Fibroblast of lung (primary cell): Measurements from ENCODE around the gene CHCHD6. TPM values are rescaled to one million over a fixed set of nuclear protein-coding genes. Genes with fewer than 3 reads are reported as not detected.

Experiments
- DNase-seq, 2 donors: peaks; one replicate each; pipeline versions ENCODE4 v3.0.0 to v3.0.0-alpha.2; 2010; ENCODE audit warnings: low read depth in 2 of 2
- H2AFZ ChIP-seq: 2 replicates; pipeline ENCODE4 v1.5.1; 2012; ENCODE audit warnings: low read length, control low read depth, inconsistent platforms
- H3K27ac ChIP-seq: 2 replicates; pipeline ENCODE4 v1.5.1; 2011; ENCODE audit warnings: low read length, control low read depth; ENCODE audit not compliant: insufficient read depth
- H3K27me3 ChIP-seq: 2 replicates; pipeline ENCODE4 v1.5.1; 2011; ENCODE audit warnings: mild to moderate bottlenecking, low read length; ENCODE audit not compliant: control insufficient read depth, insufficient read depth
- H3K36me3 ChIP-seq: 2 replicates; pipeline ENCODE4 v1.5.1; 2011; ENCODE audit warnings: low read length; ENCODE audit not compliant: control insufficient read depth, insufficient read depth
- H3K4me1 ChIP-seq: 2 replicates; pipeline ENCODE4 v1.5.1; 2011; ENCODE audit warnings: low read length; ENCODE audit not compliant: control insufficient read depth, insufficient read depth; ENCODE audit errors: extremely low read depth
- H3K4me2 ChIP-seq: 2 replicates; pipeline ENCODE4 v1.5.1; 2011; ENCODE audit warnings: low read length, control low read depth; ENCODE audit not compliant: insufficient read depth; ENCODE audit errors: extremely low read depth
- H3K4me3 ChIP-seq, 4 experiments: fragments of 200-600 bp in 1 of 4; sonication (generic) in 1 of 4; replicated peaks in 1 of 4; 2 replicates each; pipeline ENCODE4 v1.5.1; 2011 to 2016; ENCODE audit warnings: low read length in 4 of 4, low read depth in 3 of 4, mild to moderate bottlenecking in 3 of 4, control low read depth in 2 of 4, inconsistent platforms in 1 of 4, mixed read lengths in 1 of 4; ENCODE audit not compliant: insufficient read depth in 1 of 4; ENCODE audit errors: control extremely low read depth in 1 of 4
- H3K79me2 ChIP-seq: 2 replicates; pipeline ENCODE4 v1.5.1; 2012; ENCODE audit warnings: mild to moderate bottlenecking, low read length, inconsistent platforms; ENCODE audit not compliant: control insufficient read depth, insufficient read depth
- H3K9ac ChIP-seq: 2 replicates; pipeline ENCODE4 v1.5.1; 2011; ENCODE audit warnings: mild to moderate bottlenecking, low read length, control low read depth; ENCODE audit not compliant: insufficient read depth
- H3K9me3 ChIP-seq: 2 replicates; pipeline ENCODE4 v1.5.1; 2012; ENCODE audit warnings: low read depth, low read length; ENCODE audit not compliant: control insufficient read depth, insufficient read depth
- H4K20me1 ChIP-seq: 2 replicates; pipeline ENCODE4 v1.5.1; 2011; ENCODE audit warnings: low read length; ENCODE audit not compliant: control insufficient read depth, insufficient read depth; ENCODE audit errors: extremely low read depth
- CTCF ChIP-seq, 2 donors: IDR thresholded peaks in 1 of 2; conservative IDR thresholded peaks in 1 of 2; 1 replicate in 1 of 2; 2 replicates in 1 of 2; pipeline ENCODE4 v1.5.1; 2011 to 2012; ENCODE audit warnings: low read length in 2 of 2, control low read depth in 1 of 2, inconsistent platforms in 1 of 2, low read depth in 1 of 2, mild to moderate bottlenecking in 1 of 2
- EZH2 ChIP-seq: IDR thresholded peaks from 2 replicates; pipeline ENCODE4 v1.5.1; 2012; ENCODE audit warnings: low read length, control low read depth, mild to moderate bottlenecking; ENCODE audit errors: missing control alignments
- polyA plus RNA-seq, 2 donors: library from polyadenylated mRNA; depleted of rRNA in 1 of 2; stranded (reverse) in 1 of 2; unstranded in 1 of 2; fragments of >200 nt; gene quantifications; 2 replicates each; pipeline ENCODE4 v1.2.1, GENCODE V29; 2011 to 2012; ENCODE audit warnings: missing spikeins in 1 of 2
- total RNA-seq: library from RNA; depleted of rRNA; stranded (reverse); fragments of >200 nt; gene quantifications from 2 replicates; pipeline ENCODE4 v1.2.1, GENCODE V29; 2014

Gene CHCHD6
- total and polyA plus RNA-seq, 2 donors (not counting 1 experiment from before 2014, with no cell fraction given), result 9.5 to 11.1 TPM

- no peaks in the 10 kb centered on the region for H3K27me3 ChIP-seq
- H3K4me3 ChIP-seq, result no peak overlapping the region
- H3K79me2 ChIP-seq, result no peaks in the 10 kb centered on the region
- H3K9me3 ChIP-seq, result no peaks in the 10 kb centered on the region
- no peaks in the 10 kb centered on the region for H3K4me1 ChIP-seq
- DNase-seq, result no peak
- H3K9ac ChIP-seq, result no peak overlapping the region
- H4K20me1 ChIP-seq, result no peaks in the 10 kb centered on the region
- no peak overlapping the region for H3K27ac ChIP-seq
- H2AFZ ChIP-seq, result no peak overlapping the region
- no peak for TF ChIP-seq CTCF (conservative IDR thresholded peaks at IDR 0.05 in 1 of 2, IDR thresholded peaks at IDR 0.05 in 1 of 2; ENCODE audit: low read depth in 1 of 2, low read length in 2 of 2)
- no peak for TF ChIP-seq EZH2
- no peak overlapping the region for H3K4me2 ChIP-seq
- no peaks in the 10 kb centered on the region for H3K36me3 ChIP-seq
These were observed 251.2 kb downstream of the CHCHD6 start for GRCh38 chr3:126955004-126955790.

DNA sequence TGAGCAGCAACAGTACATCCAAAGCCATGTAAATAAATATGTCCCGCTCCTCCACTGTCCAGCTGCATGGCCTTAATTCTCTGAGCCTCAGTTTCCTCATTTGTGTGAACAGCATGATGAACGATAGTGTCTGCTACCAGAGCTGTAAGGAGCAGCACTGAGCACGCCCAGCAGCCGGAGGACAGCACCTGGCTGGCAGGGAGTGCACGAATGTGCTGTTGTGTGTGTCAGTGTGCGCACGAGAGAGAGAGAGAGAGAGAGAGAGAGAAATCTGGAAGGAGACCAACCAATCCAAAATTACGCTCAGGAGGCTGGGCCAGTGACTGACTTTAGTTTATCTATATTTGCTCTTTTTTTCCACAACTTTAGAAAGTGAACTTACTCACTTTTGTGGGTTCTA lies 252.3 kb downstream of the CHCHD6 start:
- Histone ChIP-seq H3K4me3 (no peak overlapping the region), H3K27me3 (no peaks in the 10 kb centered on the region), H4K20me1 (no peaks in the 10 kb centered on the region), H3K9me3 (no peaks in the 10 kb centered on the region), H3K79me2 (no peaks in the 10 kb centered on the region), H2AFZ (no peak overlapping the region), H3K4me1 (peaks cover 4% of the 10 kb centered on the region), H3K9ac (no peak overlapping the region), H3K4me2 (no peak overlapping the region), H3K36me3 (no peaks in the 10 kb centered on the region), H3K27ac (no peak overlapping the region)
- DNase-seq, result no peak
- TF ChIP-seq EZH2, result no peak
- TF ChIP-seq CTCF (conservative IDR thresholded peaks at IDR 0.05 in 1 of 2, IDR thresholded peaks at IDR 0.05 in 1 of 2; ENCODE audit: low read depth in 1 of 2, low read length in 2 of 2), result no peak

DNA sequence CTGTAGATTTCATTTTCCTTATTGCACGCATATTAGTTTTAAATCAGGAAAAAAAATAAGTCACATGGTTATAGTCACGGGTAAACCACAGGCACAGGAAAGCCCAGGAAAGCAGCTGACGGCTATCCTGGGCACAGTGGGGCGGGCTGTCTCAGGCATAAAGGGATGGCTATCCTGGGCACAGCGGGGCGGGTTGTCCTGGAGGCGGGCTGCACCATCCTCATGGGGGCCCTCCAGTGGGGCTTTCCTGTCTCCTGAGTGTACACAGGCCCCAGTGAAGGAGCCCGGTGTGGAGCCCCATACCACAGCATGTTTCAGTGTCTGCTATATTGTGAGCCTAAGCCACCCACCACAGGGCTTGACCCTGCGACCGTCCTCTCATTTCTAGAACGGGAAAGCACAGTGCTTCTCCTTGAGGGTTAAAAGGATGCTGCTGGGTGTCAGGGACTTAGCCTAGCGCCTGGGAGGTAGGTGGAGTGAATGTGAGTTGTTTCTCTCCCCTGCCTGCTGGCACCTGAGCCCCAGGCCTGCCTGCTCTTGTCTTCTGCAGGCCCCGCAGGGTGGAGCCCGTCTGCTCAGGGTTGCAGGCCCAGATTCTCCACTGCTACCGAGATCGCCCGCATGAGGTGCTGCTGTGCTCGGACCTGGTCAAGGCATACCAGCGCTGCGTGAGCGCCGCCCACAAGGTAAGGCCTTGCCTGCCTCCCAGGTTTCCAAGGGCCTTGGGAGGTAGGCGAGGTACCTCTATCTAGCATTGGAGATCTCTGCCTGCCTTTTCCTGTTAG lies 253.0 kb downstream of the CHCHD6 start:
- no peaks in the 10 kb centered on the region for H3K79me2 ChIP-seq
- no peak for DNase-seq
- H3K4me3 ChIP-seq, result no peak overlapping the region
- no peak for TF ChIP-seq EZH2
- no peak for TF ChIP-seq CTCF (conservative IDR thresholded peaks at IDR 0.05 in 1 of 2, IDR thresholded peaks at IDR 0.05 in 1 of 2; ENCODE audit: low read depth in 1 of 2, low read length in 2 of 2)
- H3K9me3 ChIP-seq, result no peaks in the 10 kb centered on the region
- H4K20me1 ChIP-seq, result no peaks in the 10 kb centered on the region
- H2AFZ ChIP-seq, result no peak overlapping the region
- H3K27me3 ChIP-seq, result no peaks in the 10 kb centered on the region
- no peak overlapping the region for H3K4me2 ChIP-seq
- H3K9ac ChIP-seq, result no peak overlapping the region
- H3K4me1 ChIP-seq, result peaks cover 4% of the 10 kb centered on the region
- H3K27ac ChIP-seq, result no peak overlapping the region
- H3K36me3 ChIP-seq, result no peaks in the 10 kb centered on the region
